PC-3 (cell line): Measurements from ENCODE around the gene AGRN. TPM values are rescaled to one million over a fixed set of nuclear protein-coding genes. Genes with fewer than 3 reads are reported as not detected.

Source experiments
- ATAC-seq: fragments of 200-7000 bp; cut with Tn5 transposase; 2 replicates; pipeline ENCODE4 v1.9.1; 2020; ENCODE audit warnings: mild to moderate bottlenecking, moderate library complexity
- BruUV-seq: library from RNA; stranded (reverse); fragments of 400-500 nt; replicated peaks from 2 replicates; lab custom pipeline; 2021; lab: Mats Ljungman, UMichigan
- CTCF ChIA-PET: fragments of 300-600 bp; sonication (Branson Sonifier 250); formaldehyde crosslinking; loops from one replicate; lab custom pipeline; 2022; ENCODE audit warnings: antibody characterized with exemption; lab: Charles Lee
- POLR2A ChIA-PET: fragments of 300-600 bp; sonication (Branson Sonifier 250); formaldehyde crosslinking; loops from one replicate; lab custom pipeline; 2022; ENCODE audit warnings: antibody characterized with exemption; ENCODE audit not compliant: unreplicated experiment; lab: Charles Lee
- DNase-seq: peaks from one replicate; pipeline ENCODE4 v3.0.0-alpha.2; 2015
- H2AFZ ChIP-seq: fragments of 300-600 bp; sonication (generic); 2 replicates; pipeline ENCODE4 v1.6.0; 2016; ENCODE audit warnings: antibody characterized with exemption, low read length
- H3F3A ChIP-seq: fragments of 300-600 bp; sonication (generic); one replicate; pipeline ENCODE4 v1.6.0; 2017; ENCODE audit warnings: antibody characterized with exemption, low read length, control low read depth, mild to moderate bottlenecking; ENCODE audit not compliant: unreplicated experiment
- H3K27ac ChIP-seq: fragments of 300-600 bp; sonication (generic); 2 replicates; pipeline ENCODE4 v1.5.1; 2016; ENCODE audit warnings: mild to moderate bottlenecking, low read length
- H3K27me3 ChIP-seq: fragments of 300-600 bp; sonication (generic); 2 replicates; pipeline ENCODE4 v1.6.1; 2016; ENCODE audit warnings: low read length, mixed read lengths
- H3K36me3 ChIP-seq: fragments of 300-600 bp; sonication (generic); 2 replicates; pipeline ENCODE4 v1.6.1; 2016; ENCODE audit warnings: low read depth, mixed run types, low read length, mixed read lengths
- H3K4me1 ChIP-seq: fragments of 300-600 bp; sonication (generic); 2 replicates; pipeline ENCODE4 v1.5.1; 2016; ENCODE audit warnings: low read length; ENCODE audit not compliant: insufficient read depth
- H3K4me2 ChIP-seq: fragments of 300-600 bp; sonication (generic); 2 replicates; pipeline ENCODE4 v1.6.0; 2016; ENCODE audit warnings: low read length
- H3K4me3 ChIP-seq: fragments of 300-600 bp; sonication (generic); 2 replicates; pipeline ENCODE4 v1.5.1; 2016; ENCODE audit warnings: mild to moderate bottlenecking, low read length, mixed read lengths
- H3K79me2 ChIP-seq: fragments of 300-600 bp; sonication (generic); 2 replicates; pipeline ENCODE4 v1.6.1; 2017; ENCODE audit warnings: low read length, mixed read lengths
- H3K9ac ChIP-seq: fragments of 300-600 bp; sonication (generic); 2 replicates; pipeline ENCODE4 v1.6.0; 2016; ENCODE audit warnings: mild to moderate bottlenecking, low read length
- H3K9me2 ChIP-seq: fragments of 300-600 bp; sonication (generic); replicated peaks from 2 replicates; pipeline ENCODE4 v1.6.1; 2016; ENCODE audit warnings: mixed run types, low read length, mixed read lengths
- H3K9me3 ChIP-seq: fragments of 300-600 bp; sonication (generic); 2 replicates; pipeline ENCODE4 v1.6.1; 2016; ENCODE audit warnings: low read length, mixed read lengths
- H4K20me1 ChIP-seq: fragments of 300-600 bp; sonication (generic); 2 replicates; pipeline ENCODE4 v1.6.1; 2016; ENCODE audit warnings: low read length, mixed read lengths
- EZH2 ChIP-seq: fragments of 300-600 bp; sonication (generic); IDR thresholded peaks from one replicate; pipeline ENCODE4 v1.6.1; 2017; ENCODE audit warnings: antibody characterized with exemption, mild to moderate bottlenecking, low read length; ENCODE audit not compliant: unreplicated experiment
- EZH2phosphoT487 ChIP-seq: fragments of 300-600 bp; sonication (generic); IDR thresholded peaks from 2 replicates; pipeline ENCODE4 v1.6.1; 2018; ENCODE audit warnings: mild to moderate bottlenecking, antibody characterized with exemption, low read length, borderline replicate concordance
- intact Hi-C: fragments of 100-400 bp; cut with micrococcal nuclease; formaldehyde crosslinking; loops from 2 replicates; pipeline ENCODE4 v1.9.0; 2023
- total RNA-seq: library from RNA; depleted of rRNA; stranded (reverse); fragments of >200 nt; gene quantifications from 2 replicates; pipeline ENCODE4 v1.2.3, GENCODE V29; 2014
- TF ChIP-seq, protein P1 (sequence below): fragments of 300-600 bp; sonication (generic); conservative IDR thresholded peaks from 2 replicates; pipeline ENCODE4 v1.5.1; 2017; ENCODE audit warnings: antibody characterized with exemption, low read depth, mild to moderate bottlenecking, low read length

AGRN gene
- total RNA-seq, 1 experiment from 2014 or later, result 273 TPM

DNA sequence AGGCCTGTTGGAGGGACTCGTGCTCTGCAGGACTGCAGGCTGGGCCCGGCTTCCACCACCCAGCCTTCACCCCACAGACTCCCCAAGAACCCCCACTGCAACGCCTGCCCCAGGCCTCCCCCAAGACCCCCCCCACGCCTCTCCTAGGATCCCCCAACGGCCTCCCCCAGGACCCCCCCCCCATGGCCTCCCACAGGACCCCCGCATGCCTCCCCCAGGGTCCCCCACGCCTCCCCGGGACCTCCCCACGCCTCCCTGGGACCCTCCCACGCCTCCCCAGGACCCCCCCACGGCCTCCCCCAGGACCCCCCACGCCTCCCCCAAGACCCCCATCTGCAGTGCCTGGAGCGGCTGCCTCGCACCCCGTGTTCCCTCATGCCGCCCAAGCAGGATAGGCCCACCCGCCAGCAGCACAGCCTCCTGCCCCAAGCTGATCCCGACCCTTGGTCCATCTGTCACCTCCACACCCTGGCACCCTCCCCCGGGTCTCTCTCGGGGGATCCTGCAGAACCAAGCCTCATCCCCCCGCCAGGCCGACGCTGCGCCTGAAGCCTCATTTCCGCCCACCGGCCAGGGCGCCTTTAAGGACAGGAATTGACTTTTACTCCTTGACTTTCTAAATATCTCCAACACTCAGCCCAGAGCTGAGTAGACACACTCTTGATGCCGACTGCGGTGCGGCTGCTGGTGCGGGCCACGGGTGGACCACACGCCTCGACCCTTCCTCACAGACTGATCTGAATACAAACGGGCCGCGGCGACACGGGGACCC lies 68.3 kb downstream of the AGRN start:
- Histone ChIP-seq H3F3A (no peaks in the 10 kb centered on the region), H3K79me2 (no peaks in the 10 kb centered on the region), H4K20me1 (no peaks in the 10 kb centered on the region), H3K9me2 (no peaks in the 10 kb centered on the region), H2AFZ (no peak overlapping the region), H3K4me1 (no peaks in the 10 kb centered on the region), H3K9ac (no peak overlapping the region), H3K27me3 (no peaks in the 10 kb centered on the region), H3K36me3 (no peaks in the 10 kb centered on the region), H3K27ac (no peak overlapping the region), H3K9me3 (no peaks in the 10 kb centered on the region), H3K4me3 (no peak overlapping the region), H3K4me2 (no peak overlapping the region)
- BruUV-seq, result no TSS peak
- ChIA-PET POLR2A (no interaction called here), CTCF (no interaction called here)
- DNase-seq (no peak), ATAC-seq (no peak)
- intact Hi-C loops, result no loop called here
- TF ChIP-seq EZH2 (no peak), EZH2phosphoT487 (no peak)
- TF ChIP-seq, protein P1, sequence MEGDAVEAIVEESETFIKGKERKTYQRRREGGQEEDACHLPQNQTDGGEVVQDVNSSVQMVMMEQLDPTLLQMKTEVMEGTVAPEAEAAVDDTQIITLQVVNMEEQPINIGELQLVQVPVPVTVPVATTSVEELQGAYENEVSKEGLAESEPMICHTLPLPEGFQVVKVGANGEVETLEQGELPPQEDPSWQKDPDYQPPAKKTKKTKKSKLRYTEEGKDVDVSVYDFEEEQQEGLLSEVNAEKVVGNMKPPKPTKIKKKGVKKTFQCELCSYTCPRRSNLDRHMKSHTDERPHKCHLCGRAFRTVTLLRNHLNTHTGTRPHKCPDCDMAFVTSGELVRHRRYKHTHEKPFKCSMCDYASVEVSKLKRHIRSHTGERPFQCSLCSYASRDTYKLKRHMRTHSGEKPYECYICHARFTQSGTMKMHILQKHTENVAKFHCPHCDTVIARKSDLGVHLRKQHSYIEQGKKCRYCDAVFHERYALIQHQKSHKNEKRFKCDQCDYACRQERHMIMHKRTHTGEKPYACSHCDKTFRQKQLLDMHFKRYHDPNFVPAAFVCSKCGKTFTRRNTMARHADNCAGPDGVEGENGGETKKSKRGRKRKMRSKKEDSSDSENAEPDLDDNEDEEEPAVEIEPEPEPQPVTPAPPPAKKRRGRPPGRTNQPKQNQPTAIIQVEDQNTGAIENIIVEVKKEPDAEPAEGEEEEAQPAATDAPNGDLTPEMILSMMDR, result no peak

GRCh38 chr1:1088801-1089680 lies 69.1 kb downstream of the AGRN start:
- Histone ChIP-seq H3K9ac (no peak overlapping the region), H3F3A (no peaks in the 10 kb centered on the region), H4K20me1 (no peaks in the 10 kb centered on the region), H3K27me3 (no peaks in the 10 kb centered on the region), H3K9me3 (no peaks in the 10 kb centered on the region), H3K9me2 (no peaks in the 10 kb centered on the region), H3K79me2 (no peaks in the 10 kb centered on the region), H3K4me1 (no peaks in the 10 kb centered on the region), H2AFZ (no peak overlapping the region), H3K36me3 (no peaks in the 10 kb centered on the region), H3K4me3 (no peak overlapping the region), H3K4me2 (no peak overlapping the region), H3K27ac (no peak overlapping the region)
- ChIA-PET POLR2A (no interaction called here), CTCF (no interaction called here)
- no peak for ATAC-seq
- no peak for DNase-seq
- TF ChIP-seq EZH2phosphoT487, result no peak
- no peak for TF ChIP-seq EZH2
- TF ChIP-seq, protein P1, result no peak
- intact Hi-C loops, result no loop called here
- no TSS peak for BruUV-seq
